Tibial nerve (tissue), 4 donors: Measurements from ENCODE around the gene DACT3.

Experiments used
- EP300 ChIP-seq, 2 donors: sonication (generic); formaldehyde crosslinking; IDR thresholded peaks; one replicate each; pipeline ENCODE4 v1.6.1; 2017; ENCODE audit warnings: antibody characterized with exemption in 2 of 2, mild to moderate bottlenecking in 1 of 2
- POLR2A ChIP-seq, 2 donors: fragments of 450-650 bp; IDR thresholded peaks; one replicate each; pipeline ENCODE4 v1.6.1; 2017; ENCODE audit warnings: antibody characterized with exemption in 2 of 2, mild to moderate bottlenecking in 2 of 2, moderate library complexity in 2 of 2
- TF ChIP-seq, protein P1 (sequence below), 5 experiments: fragments of 200-600 bp in 3 of 5; fragments of 450-650 bp in 2 of 5; sonication (generic) in 3 of 5; IDR thresholded peaks; one replicate each; pipeline ENCODE4 v1.5.1; 2016 to 2019; ENCODE audit warnings: antibody characterized with exemption in 5 of 5, mild to moderate bottlenecking in 3 of 5, moderate library complexity in 2 of 5

DNA sequence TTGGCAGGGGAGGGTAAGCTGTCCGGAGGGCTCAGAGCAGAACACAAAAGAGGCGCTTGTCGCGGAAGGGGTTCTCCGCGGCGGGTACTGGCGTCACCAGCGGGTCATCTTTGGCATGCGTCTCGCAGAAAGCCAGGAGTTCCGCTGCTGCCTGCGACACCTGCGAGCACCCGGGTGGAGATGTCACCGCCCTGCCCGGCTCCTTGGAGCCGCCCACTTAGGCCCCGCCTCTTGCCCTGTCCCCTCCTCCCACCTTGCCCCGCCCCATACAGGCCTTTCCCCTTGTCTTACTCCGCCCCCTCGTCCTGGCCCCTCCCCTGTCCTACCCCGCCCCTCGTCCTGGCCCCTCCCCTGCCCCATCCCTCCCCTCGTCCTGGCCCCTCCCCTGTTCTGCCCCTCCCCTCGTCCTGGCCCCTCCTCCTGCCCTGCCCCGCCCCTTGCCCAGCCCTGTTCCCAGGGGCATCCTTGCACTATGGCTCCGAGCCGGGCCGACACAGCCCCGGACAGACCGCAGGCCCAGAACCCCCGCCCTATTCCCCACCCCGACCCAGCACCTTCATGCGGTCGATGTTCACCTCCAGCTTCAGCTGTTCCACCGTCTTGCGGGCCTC lies 26.8 kb downstream of the DACT3 start:
- TF ChIP-seq, protein P1, sequence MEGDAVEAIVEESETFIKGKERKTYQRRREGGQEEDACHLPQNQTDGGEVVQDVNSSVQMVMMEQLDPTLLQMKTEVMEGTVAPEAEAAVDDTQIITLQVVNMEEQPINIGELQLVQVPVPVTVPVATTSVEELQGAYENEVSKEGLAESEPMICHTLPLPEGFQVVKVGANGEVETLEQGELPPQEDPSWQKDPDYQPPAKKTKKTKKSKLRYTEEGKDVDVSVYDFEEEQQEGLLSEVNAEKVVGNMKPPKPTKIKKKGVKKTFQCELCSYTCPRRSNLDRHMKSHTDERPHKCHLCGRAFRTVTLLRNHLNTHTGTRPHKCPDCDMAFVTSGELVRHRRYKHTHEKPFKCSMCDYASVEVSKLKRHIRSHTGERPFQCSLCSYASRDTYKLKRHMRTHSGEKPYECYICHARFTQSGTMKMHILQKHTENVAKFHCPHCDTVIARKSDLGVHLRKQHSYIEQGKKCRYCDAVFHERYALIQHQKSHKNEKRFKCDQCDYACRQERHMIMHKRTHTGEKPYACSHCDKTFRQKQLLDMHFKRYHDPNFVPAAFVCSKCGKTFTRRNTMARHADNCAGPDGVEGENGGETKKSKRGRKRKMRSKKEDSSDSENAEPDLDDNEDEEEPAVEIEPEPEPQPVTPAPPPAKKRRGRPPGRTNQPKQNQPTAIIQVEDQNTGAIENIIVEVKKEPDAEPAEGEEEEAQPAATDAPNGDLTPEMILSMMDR (IDR thresholded peaks at IDR 0.05): no peak
- no peak for TF ChIP-seq POLR2A (IDR thresholded peaks at IDR 0.05)
- TF ChIP-seq EP300 (IDR thresholded peaks at IDR 0.05): no peak
